Endothelial cell of umbilical vein (primary cell): Measurements from ENCODE around the gene ZSCAN2. TPM values are rescaled to one million over a fixed set of nuclear protein-coding genes. Genes with fewer than 3 reads are reported as not detected.

ENCODE experiments used
- BruUV-seq: library from RNA; stranded (reverse); fragments of 400-500 nt; replicated peaks from 2 replicates; lab custom pipeline; 2021; lab: Mats Ljungman, UMichigan
- CTCF ChIA-PET: fragments of 300-600, 350-600 bp; sonication (Branson Sonifier 250); formaldehyde crosslinking; loops from one replicate; lab custom pipeline; 2021; ENCODE audit warnings: antibody characterized with exemption, inconsistent platforms; lab: Charles Lee
- POLR2A ChIA-PET: fragments of 300-600, 350-600 bp; sonication (Branson Sonifier 250); formaldehyde crosslinking; loops from one replicate; lab custom pipeline; 2021; ENCODE audit warnings: antibody characterized with exemption, inconsistent platforms; lab: Charles Lee
- DNase-seq: peaks from one replicate; pipeline ENCODE4 v3.0.0-alpha.2; 2011; ENCODE audit warnings: low read depth, low spot score
- FAIRE-seq: peaks from 2 replicates; lab custom pipeline; 2011; peaks lifted over from hg19 to GRCh38; lab: Jason Lieb, UNC
- H2AFZ ChIP-seq: 2 replicates; pipeline ENCODE4 v1.6.0; 2012; ENCODE audit warnings: low read depth, low read length, control low read depth, inconsistent platforms
- H3K27ac ChIP-seq: 2 replicates; pipeline ENCODE4 v1.5.1; 2011; ENCODE audit warnings: low read depth, mild to moderate bottlenecking, control low read depth, low read length, moderate library complexity; ENCODE audit not compliant: insufficient read depth
- H3K27me3 ChIP-seq, 2 experiments: 2 replicates each; pipeline versions ENCODE4 v1.6.0 to v1.6.1; 2011; ENCODE audit warnings: low read length in 2 of 2, mixed read lengths in 1 of 2; ENCODE audit not compliant: control insufficient read depth in 2 of 2, insufficient read depth in 2 of 2
- H3K36me3 ChIP-seq, 2 experiments: 2 replicates in 1 of 2; 3 replicates in 1 of 2; pipeline ENCODE4 v1.5.1; 2011; ENCODE audit warnings: low read length in 2 of 2, mild to moderate bottlenecking in 1 of 2, moderate library complexity in 1 of 2; ENCODE audit not compliant: control insufficient read depth in 2 of 2, insufficient read depth in 2 of 2; ENCODE audit errors: extremely low read depth in 1 of 2
- H3K4me1 ChIP-seq: 3 replicates; pipeline ENCODE4 v1.5.1; 2011; ENCODE audit warnings: mild to moderate bottlenecking, low read length; ENCODE audit not compliant: control insufficient read depth, insufficient read depth; ENCODE audit errors: extremely low read depth
- H3K4me2 ChIP-seq: 2 replicates; pipeline ENCODE4 v1.6.1; 2011; ENCODE audit warnings: low read length, control low read depth, mixed read lengths; ENCODE audit not compliant: insufficient read depth
- H3K4me3 ChIP-seq, 3 experiments: fragments of 200-600 bp in 1 of 3; sonication (generic), shearing (Covaris generic) in 1 of 3; replicated peaks in 1 of 3; 2 replicates each; pipeline ENCODE4 v1.5.1; 2011 to 2016; ENCODE audit warnings: control low read depth in 3 of 3, low read length in 3 of 3, mild to moderate bottlenecking in 2 of 3, inconsistent platforms in 1 of 3, low read depth in 1 of 3, moderate library complexity in 1 of 3; ENCODE audit not compliant: insufficient read depth in 1 of 3
- H3K79me2 ChIP-seq: 2 replicates; pipeline ENCODE4 v1.6.0; 2012; ENCODE audit warnings: low read length, inconsistent platforms; ENCODE audit not compliant: control insufficient read depth, insufficient read depth
- H3K9ac ChIP-seq: replicated peaks from 2 replicates; pipeline ENCODE3; 2011; ENCODE audit warnings: low read length, control low read depth; ENCODE audit not compliant: insufficient read depth; ENCODE audit errors: extremely low read depth
- H3K9me1 ChIP-seq: replicated peaks from 3 replicates; pipeline ENCODE4 v1.6.0; 2011; ENCODE audit warnings: mild to moderate bottlenecking, low read length; ENCODE audit not compliant: control insufficient read depth, insufficient read depth; ENCODE audit errors: extremely low read depth
- H3K9me3 ChIP-seq: replicated peaks from 2 replicates; pipeline ENCODE4 v1.5.1; 2012; ENCODE audit warnings: low read length, inconsistent platforms; ENCODE audit not compliant: control insufficient read depth, insufficient read depth
- H4K20me1 ChIP-seq: replicated peaks from 2 replicates; pipeline ENCODE3; 2011; ENCODE audit warnings: mild to moderate bottlenecking, low read length; ENCODE audit not compliant: control insufficient read depth, insufficient read depth; ENCODE audit errors: extremely low read depth
- EZH2 ChIP-seq: IDR thresholded peaks from 2 replicates; pipeline ENCODE4 v1.6.1; 2012; ENCODE audit warnings: borderline replicate concordance, low read depth, mild to moderate bottlenecking, moderate library complexity, low read length, inconsistent platforms; ENCODE audit not compliant: severe bottlenecking
- FOS ChIP-seq: IDR thresholded peaks from 2 replicates; pipeline ENCODE4 v1.6.1; 2011; ENCODE audit warnings: mild to moderate bottlenecking, low read length, moderate library complexity, borderline replicate concordance; ENCODE audit not compliant: insufficient read depth
- GATA2 ChIP-seq: IDR thresholded peaks from 2 replicates; pipeline ENCODE4 v1.7.0; 2011; ENCODE audit warnings: low read depth, mild to moderate bottlenecking, moderate library complexity, mixed read lengths, low read length; ENCODE audit not compliant: insufficient read length, insufficient read depth
- JUN ChIP-seq: IDR thresholded peaks from 2 replicates; pipeline ENCODE4 v1.6.1; 2011; ENCODE audit warnings: borderline replicate concordance, low read depth; ENCODE audit not compliant: insufficient read length, insufficient read depth
- MYC ChIP-seq: IDR thresholded peaks from one replicate; pipeline ENCODE4 v1.6.1; 2011; ENCODE audit warnings: mild to moderate bottlenecking, low read depth, low read length
- POLR2A ChIP-seq: IDR thresholded peaks from 2 replicates; pipeline ENCODE4 v1.6.1; 2012; ENCODE audit warnings: low read depth, mild to moderate bottlenecking, control low read depth, low read length
- POLR2AphosphoS5 ChIP-seq: IDR thresholded peaks from 2 replicates; pipeline ENCODE4 v1.6.1; 2012; ENCODE audit warnings: low read depth, mild to moderate bottlenecking, control low read depth, low read length, moderate library complexity; ENCODE audit not compliant: insufficient read depth
- dilution Hi-C: fragments of 300-500 bp; cut with MboI; formaldehyde crosslinking; loops from one replicate; pipeline ENCODE4 v1.15.0; 2019; ENCODE audit warnings: low sequenced_read_pairs; ENCODE audit not compliant: extremely low pct_ligation_motif_present
- intact Hi-C: fragments of 100-400 bp; cut with micrococcal nuclease; formaldehyde crosslinking; loops from one replicate; pipeline ENCODE4 v1.10.0; 2022
- polyA plus RNA-seq, 4 experiments: library from polyadenylated mRNA; depleted of rRNA in 3 of 4; stranded (reverse) in 3 of 4; unstranded in 1 of 4; fragments of >200 nt; gene quantifications; 2 replicates each; pipeline versions ENCODE4 v1.2.1 to v1.2.3, GENCODE V29; 2011 to 2012; ENCODE audit warnings: missing spikeins in 1 of 4
- total RNA-seq: library from RNA; stranded (reverse); gene quantifications from 2 replicates; pipeline ENCODE4 v1.2.3, GENCODE V29; 2021
- TF ChIP-seq, protein P1 (sequence below): IDR thresholded peaks from 2 replicates; pipeline ENCODE4 v1.6.1; 2011; ENCODE audit not compliant: insufficient read depth, insufficient read length
- TF ChIP-seq, protein P2 (sequence below), 2 donors: IDR thresholded peaks; 1 replicate in 1 of 2; 2 replicates in 1 of 2; pipeline ENCODE4 v1.5.1; 2011; ENCODE audit warnings: low read length in 2 of 2, mild to moderate bottlenecking in 2 of 2, moderate library complexity in 2 of 2, control low read depth in 1 of 2, inconsistent platforms in 1 of 2, low read depth in 1 of 2; ENCODE audit not compliant: insufficient read depth in 1 of 2; ENCODE audit errors: extremely low read depth in 1 of 2

The ZSCAN2 gene
- total and polyA plus RNA-seq, 2 donors (not counting 3 experiments of a cell fraction or from before 2014, with no cell fraction given) = 12.9 to 13.5 TPM

DNA sequence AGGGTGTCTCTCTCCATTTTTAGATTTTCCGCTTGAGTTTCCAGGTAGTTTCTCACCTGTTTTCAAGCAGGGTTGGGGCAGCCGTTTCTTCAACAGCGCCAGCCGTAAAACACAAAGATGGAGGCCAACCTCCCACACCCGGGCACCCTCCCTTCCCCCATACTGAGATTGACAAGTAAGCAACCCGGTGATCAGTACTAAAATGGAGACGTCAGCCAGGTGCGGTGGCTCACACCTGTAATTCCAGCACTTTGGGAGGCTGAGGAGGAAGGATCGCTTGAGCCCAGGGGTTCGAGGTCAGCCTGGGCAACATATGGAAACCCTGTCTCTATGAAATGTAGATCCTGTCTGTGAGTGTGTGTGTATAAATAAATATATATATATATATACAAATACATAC, 903 bp upstream of the ZSCAN2 start:
- dilution Hi-C loops = no loop called here
- no peak overlapping the region for H3K9ac ChIP-seq
- H3K79me2 ChIP-seq = peaks cover 2% of the 10 kb centered on the region
- peak overlapping the region; percentile 68 for H3K4me2 ChIP-seq
- H3K4me3 ChIP-seq = no peak overlapping the region
- FAIRE-seq (no peak), DNase-seq (no peak)
- H2AFZ ChIP-seq = peak overlapping the region; percentile 4
- intact Hi-C loops = loop anchor here (1.0 kb wide), 6 partner anchors 54 to 328 kb away; partner anchors contain the start of genes NMB, SEC11A and WDR73
- H3K36me3 ChIP-seq = peaks cover 5 to 6% of the 10 kb centered on the region in 2 experiments
- ChIA-PET POLR2A (interaction anchor here (0.6 kb wide), 1 partner anchor 39 kb away, joined by 3 read pairs; no protein-coding TSS in a partner anchor), CTCF (interaction anchor here (0.6 to 2.1 kb wide), 17 partner anchors 12 to 569 kb away, joined by 3 to 23 read pairs (median 4); partner anchors contain the start of genes NMB and WDR73)
- H3K27ac ChIP-seq = no peak overlapping the region
- H3K27me3 ChIP-seq = no peaks in the 10 kb centered on the region
- TF ChIP-seq POLR2A (no peak), GATA2 (no peak), FOS (no peak), MYC (no peak), JUN (no peak), POLR2AphosphoS5 (no peak), EZH2 (no peak)
- TF ChIP-seq, protein P1, sequence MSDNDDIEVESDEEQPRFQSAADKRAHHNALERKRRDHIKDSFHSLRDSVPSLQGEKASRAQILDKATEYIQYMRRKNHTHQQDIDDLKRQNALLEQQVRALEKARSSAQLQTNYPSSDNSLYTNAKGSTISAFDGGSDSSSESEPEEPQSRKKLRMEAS = no peak
- TF ChIP-seq, protein P2, sequence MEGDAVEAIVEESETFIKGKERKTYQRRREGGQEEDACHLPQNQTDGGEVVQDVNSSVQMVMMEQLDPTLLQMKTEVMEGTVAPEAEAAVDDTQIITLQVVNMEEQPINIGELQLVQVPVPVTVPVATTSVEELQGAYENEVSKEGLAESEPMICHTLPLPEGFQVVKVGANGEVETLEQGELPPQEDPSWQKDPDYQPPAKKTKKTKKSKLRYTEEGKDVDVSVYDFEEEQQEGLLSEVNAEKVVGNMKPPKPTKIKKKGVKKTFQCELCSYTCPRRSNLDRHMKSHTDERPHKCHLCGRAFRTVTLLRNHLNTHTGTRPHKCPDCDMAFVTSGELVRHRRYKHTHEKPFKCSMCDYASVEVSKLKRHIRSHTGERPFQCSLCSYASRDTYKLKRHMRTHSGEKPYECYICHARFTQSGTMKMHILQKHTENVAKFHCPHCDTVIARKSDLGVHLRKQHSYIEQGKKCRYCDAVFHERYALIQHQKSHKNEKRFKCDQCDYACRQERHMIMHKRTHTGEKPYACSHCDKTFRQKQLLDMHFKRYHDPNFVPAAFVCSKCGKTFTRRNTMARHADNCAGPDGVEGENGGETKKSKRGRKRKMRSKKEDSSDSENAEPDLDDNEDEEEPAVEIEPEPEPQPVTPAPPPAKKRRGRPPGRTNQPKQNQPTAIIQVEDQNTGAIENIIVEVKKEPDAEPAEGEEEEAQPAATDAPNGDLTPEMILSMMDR (IDR thresholded peaks at IDR 0.05; ENCODE audit: extremely low read depth in 1 of 2, insufficient read depth in 1 of 2, low read depth in 1 of 2, low read length in 2 of 2) = no peak
- no peaks in the 10 kb centered on the region for H4K20me1 ChIP-seq
- H3K4me1 ChIP-seq = no peaks in the 10 kb centered on the region
- no TSS peak for BruUV-seq
- H3K9me1 ChIP-seq = no peaks in the 10 kb centered on the region
- no peaks in the 10 kb centered on the region for H3K9me3 ChIP-seq
